CD4-positive, alpha-beta T cell treated with Interleukin-17A for 4 hours (primary cell): ENCODE data around the gene PRR16.

Source experiments
- DNase-seq: peaks from one replicate; pipeline ENCODE4 v3.0.0-alpha.2; 2020; ENCODE audit warnings: mixed read lengths

PRR16 gene

GRCh38 chr5:120591911-120592310 is 127.8 kb downstream of the PRR16 start:
- no peak for DNase-seq

DNA sequence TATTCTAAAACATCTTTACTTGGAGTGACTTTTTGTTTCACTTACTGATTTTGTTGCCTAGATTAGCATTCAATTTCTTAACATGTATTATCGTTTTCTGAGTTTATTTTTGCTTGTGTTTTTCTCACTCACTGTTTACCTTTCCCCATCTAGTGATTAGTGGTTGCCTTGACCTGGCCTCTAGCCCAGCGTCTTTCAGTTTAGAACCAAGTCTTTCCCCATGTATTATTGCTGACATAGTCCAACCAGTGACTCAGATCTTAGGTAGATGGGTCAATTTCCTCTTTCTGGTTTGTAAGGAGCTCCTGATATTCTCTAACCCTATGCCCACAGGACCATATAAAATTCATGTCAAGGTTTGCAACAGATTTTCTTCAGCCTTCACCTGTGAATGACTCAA is 135.5 kb downstream of the PRR16 start:
- no peak for DNase-seq

DNA sequence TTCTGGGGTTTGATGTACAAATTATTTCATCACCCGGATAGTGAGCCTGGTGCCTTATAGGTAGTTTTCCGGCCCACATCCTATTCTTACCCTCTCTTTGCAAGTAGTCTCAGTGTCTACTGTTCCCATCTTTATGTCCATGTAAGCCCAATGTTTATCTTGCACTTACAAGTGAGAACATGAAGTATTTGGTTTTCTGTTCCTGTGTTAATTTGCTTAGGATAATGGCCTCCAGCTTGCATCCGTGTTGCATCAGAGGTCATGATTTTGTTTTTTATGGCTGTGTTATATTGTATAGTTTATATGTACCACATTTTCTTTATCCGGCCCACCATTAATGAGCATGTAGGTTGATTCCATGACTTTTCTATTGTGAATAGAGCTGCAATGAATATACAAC is 136.5 kb downstream of the PRR16 start:
- no peak for DNase-seq

GRCh38 chr5:120602033-120602432 is 137.9 kb downstream of the PRR16 start:
- DNase-seq: no peak

DNA sequence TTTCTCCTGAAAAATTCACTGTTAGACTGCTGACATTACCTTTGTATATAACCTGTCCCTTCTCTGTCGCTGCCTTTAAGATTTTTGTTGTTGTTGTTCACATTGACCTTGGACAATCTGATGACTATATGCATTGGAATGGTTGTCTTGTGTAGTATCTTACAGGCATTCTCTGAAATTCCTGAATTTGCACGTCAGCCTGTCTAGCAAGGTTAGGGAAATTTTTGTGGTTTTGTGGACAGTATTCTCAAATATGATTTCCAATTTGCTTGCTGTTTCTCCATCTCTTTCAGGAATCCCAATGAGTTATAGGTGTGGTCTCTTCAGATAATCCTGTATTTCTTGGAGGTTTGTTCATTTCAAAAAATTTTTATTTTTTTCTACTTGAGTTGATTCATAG is 140.8 kb downstream of the PRR16 start:
- DNase-seq: no peak

GRCh38 chr5:120605325-120606079 is 141.4 kb downstream of the PRR16 start:
- DNase-seq: no peak

GRCh38 chr5:120609570-120609969 is 145.5 kb downstream of the PRR16 start:
- DNase-seq: no peak

- no peak for DNase-seq
Observed at GRCh38 chr5:120610145-120610544, 146.0 kb downstream of the PRR16 start.

GRCh38 chr5:120613729-120614128 is 149.6 kb downstream of the PRR16 start:
- no peak for DNase-seq

- no peak for DNase-seq
Observed at GRCh38 chr5:120614531-120615180, 150.6 kb downstream of the PRR16 start.

DNA sequence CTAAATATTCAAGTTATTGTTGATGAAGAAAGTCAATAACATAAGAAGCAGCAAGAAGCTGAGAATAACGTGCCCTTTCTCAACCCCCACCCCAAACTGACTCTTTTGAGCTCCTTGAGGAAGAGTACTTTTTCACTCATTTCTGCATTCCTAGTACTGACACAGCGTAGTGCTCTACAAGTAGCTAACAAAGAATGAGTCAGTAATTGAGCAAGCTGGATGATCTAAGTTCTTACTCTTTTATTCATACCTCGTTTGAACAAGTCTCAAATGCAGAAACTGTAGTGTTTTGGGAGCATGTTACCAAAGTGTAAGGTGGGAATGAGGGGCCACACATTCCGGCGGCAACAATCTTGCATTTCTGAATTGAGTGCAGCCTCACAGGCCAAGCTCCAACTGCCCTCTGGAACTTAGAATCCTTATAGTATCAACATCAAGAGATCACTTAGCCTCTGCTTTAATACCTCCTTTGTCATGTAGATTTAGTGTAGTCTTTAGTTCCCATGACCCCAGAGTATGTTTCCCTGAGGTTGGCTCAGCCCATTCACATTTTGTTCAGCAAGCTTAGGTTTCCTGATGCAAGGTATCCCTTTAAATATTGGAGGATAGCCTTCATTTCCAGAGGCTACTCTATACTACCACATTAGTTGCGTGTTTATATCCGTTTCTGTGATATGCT is 152.0 kb downstream of the PRR16 start:
- DNase-seq: no peak

GRCh38 chr5:120621339-120621738 is 157.2 kb downstream of the PRR16 start:
- DNase-seq: no peak

GRCh38 chr5:120624021-120624563 is 160.0 kb downstream of the PRR16 start:
- DNase-seq: no peak

DNA sequence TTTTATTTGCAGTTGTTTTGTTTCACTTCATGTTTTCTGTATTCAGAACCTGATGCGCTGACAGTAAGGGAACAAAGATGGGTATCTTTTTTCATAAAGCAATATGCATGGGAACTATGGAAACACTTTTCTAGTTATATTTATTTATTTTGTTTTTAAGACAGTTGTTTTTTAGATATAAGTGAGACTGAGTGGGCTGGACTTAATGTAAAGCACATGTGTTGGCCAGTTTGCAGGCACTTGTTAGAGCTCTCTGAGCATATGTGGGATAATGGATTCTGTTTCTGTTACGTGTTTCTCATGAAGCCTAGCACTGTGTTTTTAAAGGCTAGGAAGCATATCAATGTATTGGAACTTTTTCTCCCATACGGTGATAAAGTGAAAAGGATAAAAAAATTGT is 164.1 kb downstream of the PRR16 start:
- no peak for DNase-seq

DNA sequence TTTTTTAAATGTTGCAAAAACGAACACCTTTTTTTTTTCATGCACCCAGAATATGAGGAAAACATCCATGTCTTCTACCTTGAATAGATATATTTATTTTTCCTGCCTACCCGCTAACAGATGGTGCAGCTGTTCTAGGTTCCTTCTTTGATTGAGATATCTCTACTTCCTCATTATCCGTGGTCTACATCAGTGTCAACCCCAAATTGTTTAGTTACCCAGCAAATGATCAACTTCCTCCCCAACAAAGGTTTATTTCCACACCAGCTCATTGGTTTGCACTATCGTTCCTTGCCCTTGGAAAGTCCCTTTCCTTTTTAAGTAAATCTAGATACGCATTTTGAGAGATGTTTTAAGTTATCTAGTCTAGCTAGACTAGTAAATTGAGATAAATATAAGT is 166.4 kb downstream of the PRR16 start:
- no peak for DNase-seq

- DNase-seq: no peak
Observed at GRCh38 chr5:120631611-120632010, 167.5 kb downstream of the PRR16 start.

DNA sequence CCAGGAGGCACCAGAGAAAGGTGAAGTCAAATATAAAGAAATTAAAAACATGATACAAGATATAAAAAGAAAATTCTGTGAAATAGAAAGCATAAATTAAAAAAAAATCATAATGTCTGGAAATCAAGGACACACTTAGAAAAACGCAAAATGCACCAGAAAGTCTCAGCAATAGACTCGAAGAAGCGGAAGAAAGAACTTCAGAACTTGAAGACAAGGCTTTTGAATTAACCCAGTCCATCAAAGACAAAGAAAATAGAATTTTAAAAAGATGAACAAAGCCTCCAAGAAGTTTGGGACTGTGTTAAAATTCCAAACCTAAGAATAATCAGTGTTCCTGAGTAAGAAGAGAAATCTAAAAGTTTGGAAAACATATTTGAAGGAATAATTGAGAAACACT is 168.3 kb downstream of the PRR16 start:
- no peak for DNase-seq

GRCh38 chr5:120638449-120638848 is 174.3 kb downstream of the PRR16 start:
- DNase-seq: no peak

DNA sequence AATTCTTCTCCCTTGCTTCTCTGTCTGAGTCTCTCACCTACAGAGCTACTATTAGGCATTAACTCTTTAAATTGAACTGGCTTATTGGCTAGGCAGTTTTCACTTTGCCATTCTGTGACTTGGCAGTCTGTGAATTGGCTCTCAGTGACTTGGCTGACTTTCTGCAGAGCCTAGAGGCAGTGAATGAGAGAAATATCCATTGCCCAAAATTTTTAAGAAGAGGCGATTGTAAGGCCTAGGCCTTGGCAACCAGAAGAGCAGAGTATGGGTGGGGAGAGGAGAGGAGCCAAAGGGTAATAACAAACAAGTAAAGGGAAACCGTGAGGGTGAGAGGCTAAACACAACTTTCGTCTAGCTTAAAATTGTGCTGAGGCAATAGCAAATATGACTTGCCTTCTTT is 176.7 kb downstream of the PRR16 start:
- DNase-seq: no peak

GRCh38 chr5:120644516-120644915 is 180.4 kb downstream of the PRR16 start:
- no peak for DNase-seq

GRCh38 chr5:120655828-120656435 is 191.8 kb downstream of the PRR16 start:
- DNase-seq: no peak

- no peak for DNase-seq
Observed at GRCh38 chr5:120657104-120657503, 193.0 kb downstream of the PRR16 start.

- DNase-seq: no peak
Observed at GRCh38 chr5:120677481-120677880, 213.4 kb downstream of the PRR16 start.
